ENCODE data around the gene ZCRB1. TPM values are rescaled to one million over a fixed set of nuclear protein-coding genes. Genes with fewer than 3 reads are reported as not detected.
A peak's percentile ranks its signal among the peaks of the same experiment; 100 is the strongest.
"Not testable (repeated sequence)": the region's sequence is repeated elsewhere in the genome, so short reads cannot be mapped to it uniquely, and the experiment has no call there.

Gene ZCRB1
- 63.0 TPM for polyA plus RNA-seq (ENCODE audit: insufficient read length)

GRCh38 chr12:42325653-42326474 lies at the start of gene ZCRB1, which contains the start of gene PPHLN1:
TSS of gene ZCRB1 (minus strand) at chr12:42326094. CDS start at chr12:42324102, 1,992 bp downstream.
TSS of gene PPHLN1 (plus strand) at chr12:42326167. CDS start at chr12:42335903, 9,736 bp downstream.
- peak; percentile 89 for DNase-seq

GRCh38 chr12:42373669-42374068 lies 47.8 kb upstream of the ZCRB1 start:
- DNase-seq: no peak

GRCh38 chr12:42372154-42372791 lies 46.4 kb upstream of the ZCRB1 start:
- peak; percentile 39 for DNase-seq

- no peak for DNase-seq
These were observed 44.1 kb upstream of the ZCRB1 start for GRCh38 chr12:42370013-42370412.

GRCh38 chr12:42365486-42365885 lies 39.6 kb upstream of the ZCRB1 start:
- no peak for DNase-seq

- no peak for DNase-seq
These were observed 38.8 kb upstream of the ZCRB1 start for GRCh38 chr12:42364692-42365091.

GRCh38 chr12:42362647-42363260 lies 36.9 kb upstream of the ZCRB1 start:
- DNase-seq: no peak

- no peak for DNase-seq
These were observed 36.2 kb upstream of the ZCRB1 start for GRCh38 chr12:42361909-42362646.

- no peak for DNase-seq
These were observed 35.0 kb upstream of the ZCRB1 start for GRCh38 chr12:42360747-42361403.

GRCh38 chr12:42356344-42356743 lies 30.4 kb upstream of the ZCRB1 start:
- no peak for DNase-seq

- not testable (repeated sequence) for DNase-seq
These were observed 24.1 kb upstream of the ZCRB1 start for GRCh38 chr12:42350021-42350407.

GRCh38 chr12:42349119-42350020 lies 23.5 kb upstream of the ZCRB1 start:
- not testable (repeated sequence) for DNase-seq

- DNase-seq: no peak
These were observed 20.6 kb upstream of the ZCRB1 start for GRCh38 chr12:42346403-42347002.

- no peak for DNase-seq
These were observed 17.8 kb upstream of the ZCRB1 start for GRCh38 chr12:42343721-42344120.

GRCh38 chr12:42342028-42342427 lies 16.1 kb upstream of the ZCRB1 start:
- no peak for DNase-seq

GRCh38 chr12:42338280-42338679 lies 12.4 kb upstream of the ZCRB1 start:
- DNase-seq: no peak

GRCh38 chr12:42336286-42336685 lies 10.4 kb upstream of the ZCRB1 start:
- DNase-seq: no peak

- peak; percentile 17 for DNase-seq
These were observed 6.7 kb upstream of the ZCRB1 start for GRCh38 chr12:42332301-42333285.

- not testable (repeated sequence) for DNase-seq
These were observed 4.2 kb upstream of the ZCRB1 start for GRCh38 chr12:42330097-42330496.

Data from hindlimb muscle (tissue), 1 donor.